ENCODE measurements around the gene TCF15.

Gene TCF15

DNA sequence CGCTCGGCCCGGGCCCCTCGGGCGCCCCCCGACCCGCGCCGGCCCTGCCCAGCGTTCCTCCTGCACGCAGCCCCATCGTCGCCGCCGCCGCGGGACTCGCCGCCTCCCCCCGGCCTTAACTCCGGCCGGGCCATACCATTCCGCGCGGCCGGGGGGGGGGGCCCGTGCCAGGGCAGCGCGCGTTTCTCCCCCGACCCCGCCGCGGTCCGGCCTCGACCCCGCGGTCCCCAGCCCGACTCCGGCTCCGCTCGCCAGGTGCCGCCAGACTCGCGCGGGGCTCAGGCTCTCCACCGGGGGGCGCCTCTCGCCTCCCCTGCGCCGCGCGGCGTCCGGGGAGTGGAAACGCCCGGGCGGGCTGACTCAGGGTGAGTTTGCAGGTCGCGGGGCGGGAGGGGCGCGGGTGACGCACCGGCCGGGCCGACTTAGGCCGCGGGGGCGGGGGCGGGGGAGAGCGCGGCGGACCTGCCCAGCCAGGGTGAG is 43.0 kb upstream of the TCF15 start, which contains the start of gene SRXN1:
SRXN1 (minus strand) TSS at position 91 of the 480 bp plus-strand sequence; CDS start at position 76, 15 bp downstream.
- Histone ChIP-seq H3K9ac (ENCODE audit: low read length) (peak within 1 kb of the TSS; percentile 75), H2AFZ (ENCODE audit: low read depth, low read length, severe bottlenecking) (peak within 1 kb of the TSS; percentile 63), H4K20me1 (ENCODE audit: low read depth, low read length) (no peaks in the 10 kb centered on the region), H3K36me3 (ENCODE audit: low read length) (no peaks in the 10 kb centered on the region), H3K4me3 (ENCODE audit: insufficient read depth, low read length, poor library complexity, severe bottlenecking) (peak within 1 kb of the TSS; percentile 74), H3K79me2 (ENCODE audit: insufficient read depth, low read length) (peaks cover 12% of the 10 kb centered on the region; the same call in 1 of the 2 replicates), H3K9me2 (replicated peaks; ENCODE audit: insufficient read depth, low read length) (no peaks in the 10 kb centered on the region), H3K27ac (ENCODE audit: low read depth, low read length) (peak within 1 kb of the TSS; percentile 14; the same call in 1 of the 2 replicates), H3F3A (ENCODE audit: insufficient read depth) (no peaks in the 10 kb centered on the region), H3K4me2 (ENCODE audit: low read depth, low read length, poor library complexity, severe bottlenecking) (peak within 1 kb of the TSS; percentile 85), H3K9me3 (ENCODE audit: insufficient read depth, low read length) (no peaks in the 10 kb centered on the region), H3K27me3 (ENCODE audit: low read length) (no peaks in the 10 kb centered on the region)
- TF ChIP-seq, protein P1, sequence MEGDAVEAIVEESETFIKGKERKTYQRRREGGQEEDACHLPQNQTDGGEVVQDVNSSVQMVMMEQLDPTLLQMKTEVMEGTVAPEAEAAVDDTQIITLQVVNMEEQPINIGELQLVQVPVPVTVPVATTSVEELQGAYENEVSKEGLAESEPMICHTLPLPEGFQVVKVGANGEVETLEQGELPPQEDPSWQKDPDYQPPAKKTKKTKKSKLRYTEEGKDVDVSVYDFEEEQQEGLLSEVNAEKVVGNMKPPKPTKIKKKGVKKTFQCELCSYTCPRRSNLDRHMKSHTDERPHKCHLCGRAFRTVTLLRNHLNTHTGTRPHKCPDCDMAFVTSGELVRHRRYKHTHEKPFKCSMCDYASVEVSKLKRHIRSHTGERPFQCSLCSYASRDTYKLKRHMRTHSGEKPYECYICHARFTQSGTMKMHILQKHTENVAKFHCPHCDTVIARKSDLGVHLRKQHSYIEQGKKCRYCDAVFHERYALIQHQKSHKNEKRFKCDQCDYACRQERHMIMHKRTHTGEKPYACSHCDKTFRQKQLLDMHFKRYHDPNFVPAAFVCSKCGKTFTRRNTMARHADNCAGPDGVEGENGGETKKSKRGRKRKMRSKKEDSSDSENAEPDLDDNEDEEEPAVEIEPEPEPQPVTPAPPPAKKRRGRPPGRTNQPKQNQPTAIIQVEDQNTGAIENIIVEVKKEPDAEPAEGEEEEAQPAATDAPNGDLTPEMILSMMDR (IDR thresholded peaks at IDR 0.05; ENCODE audit: insufficient read depth, low read length, poor library complexity, severe bottlenecking) = peak; percentile 83
- no peak for TF ChIP-seq EZH2phosphoT487 (conservative IDR thresholded peaks at IDR 0.05; ENCODE audit: low read length)

DNA sequence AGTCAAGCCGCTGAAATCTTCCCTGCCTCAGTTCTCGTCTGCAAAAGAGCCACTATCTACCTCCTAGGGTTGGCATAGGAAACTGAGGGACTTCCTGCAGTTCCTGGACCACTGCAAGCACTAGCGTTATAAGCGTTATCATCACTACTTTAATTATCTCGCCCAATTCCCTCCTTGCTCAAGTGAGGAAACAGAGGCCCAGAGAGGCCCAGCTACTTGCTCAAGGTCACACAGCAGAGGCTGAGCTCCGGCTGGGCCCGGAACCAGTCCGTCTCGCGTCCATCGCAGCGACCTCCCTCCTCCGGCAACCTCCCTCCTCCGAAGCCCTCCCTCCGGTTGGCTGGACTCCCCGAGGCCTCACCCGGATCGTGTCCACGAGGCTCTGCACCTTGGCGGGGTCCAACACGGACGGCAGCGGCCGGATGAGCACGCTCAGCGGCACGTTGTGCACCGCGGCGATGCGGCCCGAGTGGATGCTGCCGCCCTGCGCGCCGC is 42.6 kb upstream of the TCF15 start:
- Histone ChIP-seq H3K4me3 (ENCODE audit: insufficient read depth, low read length, poor library complexity, severe bottlenecking) (peak overlapping the region; percentile 74), H3K9ac (ENCODE audit: low read length) (peak overlapping the region; percentile 75), H3K27me3 (ENCODE audit: low read length) (no peaks in the 10 kb centered on the region), H3K4me2 (ENCODE audit: low read depth, low read length, poor library complexity, severe bottlenecking) (peak overlapping the region; percentile 85), H3K36me3 (ENCODE audit: low read length) (no peaks in the 10 kb centered on the region), H3K9me2 (replicated peaks; ENCODE audit: insufficient read depth, low read length) (no peaks in the 10 kb centered on the region), H3F3A (ENCODE audit: insufficient read depth) (no peaks in the 10 kb centered on the region), H3K9me3 (ENCODE audit: insufficient read depth, low read length) (no peaks in the 10 kb centered on the region), H3K27ac (ENCODE audit: low read depth, low read length) (0 out of 2 replicates have a peak overlapping the region, but pooled peaks have one; percentile 14), H2AFZ (ENCODE audit: low read depth, low read length, severe bottlenecking) (peak overlapping the region; percentile 63), H4K20me1 (ENCODE audit: low read depth, low read length) (no peaks in the 10 kb centered on the region), H3K79me2 (ENCODE audit: insufficient read depth, low read length) (peaks cover 12% of the 10 kb centered on the region; the same call in 1 of the 2 replicates)
- TF ChIP-seq, protein P1 (IDR thresholded peaks at IDR 0.05; ENCODE audit: insufficient read depth, low read length, poor library complexity, severe bottlenecking) = no peak
- TF ChIP-seq EZH2phosphoT487 (conservative IDR thresholded peaks at IDR 0.05; ENCODE audit: low read length) = no peak

DNA sequence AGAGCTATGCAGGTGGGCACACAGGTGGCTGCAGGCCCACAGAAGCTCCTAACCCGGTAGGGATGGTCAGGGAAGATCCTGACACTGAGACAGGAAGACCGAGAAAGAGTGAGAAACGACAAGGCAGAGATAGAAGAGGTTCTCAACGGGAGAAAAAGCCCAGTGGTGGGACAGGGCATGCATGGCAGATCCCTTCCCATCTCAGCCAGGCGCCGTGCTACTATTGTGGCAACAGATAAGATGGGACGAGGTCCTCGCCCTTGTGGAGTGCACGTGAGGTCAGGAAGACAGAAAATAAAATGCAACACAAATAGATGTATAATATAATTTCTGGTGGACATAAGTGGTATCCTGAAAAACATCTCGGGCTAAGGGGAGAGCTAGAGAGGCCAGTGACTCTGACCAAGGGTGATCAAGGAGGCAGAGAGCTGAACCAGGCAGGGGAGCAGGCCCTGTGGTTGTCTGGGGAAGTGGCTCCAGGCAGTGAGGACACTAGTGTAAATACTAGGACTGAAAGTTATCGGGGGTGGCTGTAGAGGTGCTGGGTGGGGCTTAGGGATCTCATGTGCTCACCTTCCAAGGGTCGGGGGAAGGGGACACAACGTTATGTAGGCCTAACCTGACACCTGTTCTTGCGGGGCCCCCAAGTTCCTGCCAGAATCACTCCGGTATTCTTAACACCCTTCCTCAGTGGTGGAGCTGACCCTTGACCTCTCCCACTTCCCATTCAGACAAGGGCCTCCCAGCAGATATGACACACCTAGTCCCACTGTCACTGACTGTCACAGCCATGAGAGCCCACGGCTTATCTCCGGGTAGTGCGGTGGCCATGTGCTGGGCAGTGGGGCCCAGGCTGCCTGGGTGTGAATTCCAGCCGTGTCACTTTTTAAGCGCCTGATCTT is 41.9 kb upstream of the TCF15 start:
- Histone ChIP-seq H3K36me3 (ENCODE audit: low read length) (no peaks in the 10 kb centered on the region), H2AFZ (ENCODE audit: low read depth, low read length, severe bottlenecking) (peak overlapping the region; percentile 10), H4K20me1 (ENCODE audit: low read depth, low read length) (no peaks in the 10 kb centered on the region), H3K79me2 (ENCODE audit: insufficient read depth, low read length) (peaks cover 12% of the 10 kb centered on the region; the same call in 1 of the 2 replicates), H3F3A (ENCODE audit: insufficient read depth) (no peaks in the 10 kb centered on the region), H3K27me3 (ENCODE audit: low read length) (no peaks in the 10 kb centered on the region), H3K9ac (ENCODE audit: low read length) (peak overlapping the region; percentile 75), H3K27ac (ENCODE audit: low read depth, low read length) (peak overlapping the region; percentile 14; the same call in 1 of the 2 replicates), H3K4me3 (ENCODE audit: insufficient read depth, low read length, poor library complexity, severe bottlenecking) (peak overlapping the region; percentile 74), H3K4me2 (ENCODE audit: low read depth, low read length, poor library complexity, severe bottlenecking) (peak overlapping the region; percentile 85), H3K9me3 (ENCODE audit: insufficient read depth, low read length) (no peaks in the 10 kb centered on the region), H3K9me2 (replicated peaks; ENCODE audit: insufficient read depth, low read length) (no peaks in the 10 kb centered on the region)
- no peak for TF ChIP-seq EZH2phosphoT487 (conservative IDR thresholded peaks at IDR 0.05; ENCODE audit: low read length)
- TF ChIP-seq, protein P1 (IDR thresholded peaks at IDR 0.05; ENCODE audit: insufficient read depth, low read length, poor library complexity, severe bottlenecking) = no peak

Data from SU-DHL-6 (cell line).